HG02623 (cell line): Measurements from ENCODE around the gene KCNG2.

Source experiments
- ATAC-seq: cut with Tn5 transposase; IDR thresholded peaks from one replicate; pipeline ENCODE4 v1.9.1; 2021; ENCODE audit warnings: moderate library complexity; ENCODE audit not compliant: unreplicated experiment

KCNG2 gene

GRCh38 chr18:79902075-79902474, 104.3 kb downstream of the KCNG2 start:
- ATAC-seq = no peak

GRCh38 chr18:79902640-79903039, 104.9 kb downstream of the KCNG2 start:
- no peak for ATAC-seq

- ATAC-seq = no peak
Measured at GRCh38 chr18:79903071-79903635, 105.4 kb downstream of the KCNG2 start.

GRCh38 chr18:79903787-79904356, 106.1 kb downstream of the KCNG2 start:
- ATAC-seq = no peak

- ATAC-seq = no peak
Measured at GRCh38 chr18:79904357-79905147, 106.8 kb downstream of the KCNG2 start.

GRCh38 chr18:79905389-79905911, 107.7 kb downstream of the KCNG2 start:
- ATAC-seq = no peak

- no peak for ATAC-seq
Measured at GRCh38 chr18:79905993-79906392, 108.3 kb downstream of the KCNG2 start.

- no peak for ATAC-seq
Measured at GRCh38 chr18:79906706-79907105, 109.0 kb downstream of the KCNG2 start.

- ATAC-seq = no peak
Measured at GRCh38 chr18:79910563-79911343, 113.0 kb downstream of the KCNG2 start.

- no peak for ATAC-seq
Measured at GRCh38 chr18:79911344-79912270, 113.9 kb downstream of the KCNG2 start.

GRCh38 chr18:79912409-79912991, 114.8 kb downstream of the KCNG2 start:
- ATAC-seq = no peak

- no peak for ATAC-seq
Measured at GRCh38 chr18:79912994-79913831, 115.5 kb downstream of the KCNG2 start.

GRCh38 chr18:79914614-79915160, 116.9 kb downstream of the KCNG2 start:
- no peak for ATAC-seq

- ATAC-seq = no peak
Measured at GRCh38 chr18:79915161-79916127, 117.7 kb downstream of the KCNG2 start.

GRCh38 chr18:79916128-79916494, 118.4 kb downstream of the KCNG2 start:
- no peak for ATAC-seq

- no peak for ATAC-seq
Measured at GRCh38 chr18:79916546-79917168, 118.9 kb downstream of the KCNG2 start.
